ENCODE measurements around the gene ITGA3.
A peak's percentile ranks its signal among the peaks of the same experiment; 100 is the strongest.

GRCh38 chr17:50027172-50027880 lies 28.6 kb upstream of the ITGA3 start:
- peak in 1 of 6 experiments; percentile 30 for TF ChIP-seq CTCF (IDR thresholded peaks at IDR 0.05)
- peak in 1 of 2 donors; percentile 43 for TF ChIP-seq POLR2AphosphoS5 (IDR thresholded peaks at IDR 0.05)

Measured in upper lobe of left lung (tissue), 4 donors.